SK-N-SH treated with all-trans-retinoic acid at 6 μM for 48 hours (cell line): Measurements from ENCODE around the gene AHSP.

Experiments
- ARNTL ChIP-seq: fragments of 450-650 bp; formaldehyde crosslinking; IDR thresholded peaks from 2 replicates; pipeline ENCODE4 v1.5.0; 2020; ENCODE audit warnings: low read depth, mild to moderate bottlenecking, moderate library complexity, borderline replicate concordance
- BACH2 ChIP-seq: fragments of 250-450 bp; sonication (Bioruptor Pico); IDR thresholded peaks from 2 replicates; pipeline ENCODE4 v1.9.0; 2021; ENCODE audit warnings: mild to moderate bottlenecking, borderline replicate concordance
- ESRRG ChIP-seq: fragments of 250-450 bp; sonication (Bioruptor Pico); IDR thresholded peaks from 2 replicates; pipeline ENCODE4 v1.6.1; 2021; ENCODE audit warnings: mild to moderate bottlenecking
- PPARA ChIP-seq: fragments of 250-450 bp; sonication (Bioruptor Pico); IDR thresholded peaks from 2 replicates; pipeline ENCODE4 v1.5.0; 2020; ENCODE audit warnings: mild to moderate bottlenecking, borderline replicate concordance
- RARB ChIP-seq: fragments of 250-450 bp; sonication (Bioruptor Pico); IDR thresholded peaks from 2 replicates; pipeline ENCODE4 v1.8.0; 2021; ENCODE audit warnings: mild to moderate bottlenecking, moderate library complexity
- SNAI2 ChIP-seq: fragments of 250-450 bp; sonication (Bioruptor Pico); IDR thresholded peaks from 2 replicates; pipeline ENCODE4 v1.5.0; 2020; ENCODE audit warnings: mild to moderate bottlenecking, moderate library complexity
- TCF4 ChIP-seq: fragments of 250-450 bp; sonication (Bioruptor Pico); IDR thresholded peaks from 2 replicates; pipeline ENCODE4 v1.8.0; 2021; ENCODE audit warnings: mild to moderate bottlenecking, moderate library complexity, borderline replicate concordance
- TOX ChIP-seq: fragments of 250-450 bp; sonication (Bioruptor Pico); IDR thresholded peaks from 2 replicates; pipeline ENCODE4 v1.8.0; 2021; ENCODE audit warnings: mild to moderate bottlenecking, moderate library complexity, borderline replicate concordance
- ZC3H10 ChIP-seq: fragments of 250-450 bp; sonication (Bioruptor Pico); IDR thresholded peaks from 2 replicates; pipeline ENCODE4 v1.5.1; 2021; ENCODE audit warnings: mild to moderate bottlenecking, moderate library complexity
- ZFP3 ChIP-seq: fragments of 250-450 bp; sonication (Bioruptor Pico); IDR thresholded peaks from 2 replicates; pipeline ENCODE4 v1.5.0; 2020; ENCODE audit warnings: mild to moderate bottlenecking, moderate library complexity
- ZFP30 ChIP-seq: fragments of 450-650 bp; formaldehyde crosslinking; IDR thresholded peaks from 2 replicates; pipeline ENCODE4 v1.5.0; 2022; ENCODE audit warnings: mild to moderate bottlenecking, moderate library complexity
- TF ChIP-seq, protein P1 (sequence below): fragments of 250-450 bp; sonication (Bioruptor Pico); IDR thresholded peaks from 2 replicates; pipeline ENCODE4 v1.8.0; 2020; ENCODE audit warnings: mild to moderate bottlenecking, moderate library complexity, borderline replicate concordance

DNA sequence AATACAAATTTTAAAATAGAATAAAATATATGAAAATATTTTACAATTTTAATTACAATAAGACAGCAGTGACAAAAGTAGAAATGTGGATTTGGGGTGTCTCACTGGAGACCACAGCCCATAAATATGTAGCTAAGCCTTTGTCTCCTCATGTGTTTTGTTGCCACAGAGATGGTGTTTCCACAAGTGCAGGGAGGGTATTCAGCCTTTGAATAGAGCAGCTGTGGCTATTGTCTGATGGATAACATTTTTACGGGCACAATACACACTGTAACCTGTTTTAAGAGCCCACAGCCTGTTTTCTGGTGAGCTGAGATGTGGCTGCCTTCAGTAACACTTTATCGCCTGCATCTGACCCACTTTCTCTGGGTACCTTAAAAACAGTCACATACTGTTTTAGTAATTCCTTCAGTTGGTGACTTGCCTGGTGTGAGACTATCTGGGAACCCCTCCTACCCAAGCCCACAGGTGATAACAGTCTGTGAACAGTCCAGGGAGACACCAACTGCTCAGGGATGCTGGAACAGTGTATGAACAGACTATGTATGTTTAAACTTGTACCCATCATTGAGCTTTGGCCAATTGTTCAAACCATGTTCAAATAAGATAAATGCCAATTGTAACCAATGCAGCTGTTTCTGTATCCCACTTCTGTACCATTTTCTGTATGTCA is 7.8 kb upstream of the AHSP start:
- TF ChIP-seq SNAI2, result no peak
- no peak for TF ChIP-seq ZC3H10 (CRISPR knock-in tag)
- no peak for TF ChIP-seq ESRRG (CRISPR knock-in tag)
- no peak for TF ChIP-seq ZFP30 (CRISPR knock-in tag)
- TF ChIP-seq RARB (CRISPR knock-in tag), result no peak
- no peak for TF ChIP-seq BACH2 (CRISPR knock-in tag)
- TF ChIP-seq ARNTL (CRISPR knock-in tag), result no peak
- TF ChIP-seq TCF4 (CRISPR knock-in tag), result no peak
- TF ChIP-seq PPARA, result no peak
- no peak for TF ChIP-seq ZFP3 (CRISPR knock-in tag)
- no peak for TF ChIP-seq TOX (CRISPR knock-in tag)
- TF ChIP-seq, protein P1, sequence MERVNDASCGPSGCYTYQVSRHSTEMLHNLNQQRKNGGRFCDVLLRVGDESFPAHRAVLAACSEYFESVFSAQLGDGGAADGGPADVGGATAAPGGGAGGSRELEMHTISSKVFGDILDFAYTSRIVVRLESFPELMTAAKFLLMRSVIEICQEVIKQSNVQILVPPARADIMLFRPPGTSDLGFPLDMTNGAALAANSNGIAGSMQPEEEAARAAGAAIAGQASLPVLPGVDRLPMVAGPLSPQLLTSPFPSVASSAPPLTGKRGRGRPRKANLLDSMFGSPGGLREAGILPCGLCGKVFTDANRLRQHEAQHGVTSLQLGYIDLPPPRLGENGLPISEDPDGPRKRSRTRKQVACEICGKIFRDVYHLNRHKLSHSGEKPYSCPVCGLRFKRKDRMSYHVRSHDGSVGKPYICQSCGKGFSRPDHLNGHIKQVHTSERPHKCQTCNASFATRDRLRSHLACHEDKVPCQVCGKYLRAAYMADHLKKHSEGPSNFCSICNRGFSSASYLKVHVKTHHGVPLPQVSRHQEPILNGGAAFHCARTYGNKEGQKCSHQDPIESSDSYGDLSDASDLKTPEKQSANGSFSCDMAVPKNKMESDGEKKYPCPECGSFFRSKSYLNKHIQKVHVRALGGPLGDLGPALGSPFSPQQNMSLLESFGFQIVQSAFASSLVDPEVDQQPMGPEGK (CRISPR knock-in tag), result no peak
